Measurements from ENCODE around the gene PUS3. TPM values are rescaled to one million over a fixed set of nuclear protein-coding genes. Genes with fewer than 3 reads are reported as not detected.

The PUS3 gene
- total RNA-seq, 1 donor from 2014 or later: 14.3 TPM

DNA sequence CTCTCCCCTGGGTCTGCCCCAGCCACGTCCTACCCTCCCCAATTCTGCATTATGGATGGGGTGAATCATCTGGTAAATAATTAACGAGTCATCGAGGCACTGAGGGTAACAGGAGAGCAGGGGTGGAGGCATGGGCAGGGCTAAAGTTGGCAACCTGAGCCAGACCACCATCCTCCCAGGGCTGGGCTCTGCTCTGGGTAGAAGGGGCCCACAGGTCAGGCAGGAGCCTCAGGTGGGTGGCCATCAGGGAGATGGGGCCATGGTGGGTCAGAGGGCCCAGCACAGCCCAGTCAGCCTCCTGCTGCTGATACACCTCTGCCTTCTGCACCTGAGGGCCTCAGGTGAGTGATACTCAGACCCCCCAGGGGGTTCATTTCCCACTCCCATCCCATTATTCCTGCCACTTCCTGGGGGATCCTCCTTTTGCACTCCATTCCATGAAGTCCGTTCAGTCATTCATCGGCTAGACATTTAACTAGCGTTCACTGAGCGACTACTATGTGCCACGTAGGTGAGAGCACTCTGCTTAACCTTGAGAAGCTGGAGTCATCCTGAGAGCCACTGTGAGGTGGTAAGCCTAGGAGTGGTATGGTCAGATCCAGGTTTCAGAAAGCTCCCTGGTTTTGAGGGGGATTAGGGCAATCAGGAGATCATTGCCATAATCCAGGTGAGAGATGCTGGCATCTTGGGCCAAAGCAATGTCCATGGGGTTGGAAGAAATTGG, 43.0 kb upstream of the PUS3 start, which contains the start of gene VSIG10L2:
Gene VSIG10L2, plus strand, starts transcription at position 248 of the 724 bp plus-strand sequence. Its CDS starts 12 bp downstream, at position 260.
- Mint-ChIP-seq H3K4me3 (ENCODE audit: unreplicated experiment) (no peak within 1 kb of the TSS), H3K36me3 (ENCODE audit: low read depth, unreplicated experiment) (no peaks in the 10 kb centered on the region), H3K9me3 (ENCODE audit: unreplicated experiment) (no peaks in the 10 kb centered on the region), H3K27ac (ENCODE audit: unreplicated experiment) (no peak within 1 kb of the TSS), H3K4me1 (ENCODE audit: low read depth, unreplicated experiment) (no peaks in the 10 kb centered on the region), H3K27me3 (ENCODE audit: low read depth, unreplicated experiment) (peaks cover 19% of the 10 kb centered on the region)
- H3K4me2 ChIP-seq (ENCODE audit: low read length): no peak within 1 kb of the TSS
- peaks cover 2% of the 10 kb centered on the region for H3K27me3 ChIP-seq (ENCODE audit: insufficient read depth, low read length)
- H3K9ac ChIP-seq (ENCODE audit: low read length): no peak within 1 kb of the TSS
- no peaks in the 10 kb centered on the region for H4K20me1 ChIP-seq (ENCODE audit: insufficient read depth, low read length)
- no peaks in the 10 kb centered on the region for H3K4me1 ChIP-seq (ENCODE audit: insufficient read depth, low read length)
- no peaks in the 10 kb centered on the region for H3K79me2 ChIP-seq (ENCODE audit: insufficient read depth, low read length)
- no peak within 1 kb of the TSS for H3K4me3 ChIP-seq (ENCODE audit: insufficient read depth, low read depth, low read length)
- no peaks in the 10 kb centered on the region for H3K36me3 ChIP-seq (ENCODE audit: insufficient read depth, low read length)
- H2AFZ ChIP-seq (ENCODE audit: low read depth, low read length): no peak within 1 kb of the TSS
- no peak within 1 kb of the TSS for H3K27ac ChIP-seq (ENCODE audit: low read depth, low read length)
- FAIRE-seq: no peak
- DNase-seq (ENCODE audit: low read depth): no peak
- TF ChIP-seq, protein P1, sequence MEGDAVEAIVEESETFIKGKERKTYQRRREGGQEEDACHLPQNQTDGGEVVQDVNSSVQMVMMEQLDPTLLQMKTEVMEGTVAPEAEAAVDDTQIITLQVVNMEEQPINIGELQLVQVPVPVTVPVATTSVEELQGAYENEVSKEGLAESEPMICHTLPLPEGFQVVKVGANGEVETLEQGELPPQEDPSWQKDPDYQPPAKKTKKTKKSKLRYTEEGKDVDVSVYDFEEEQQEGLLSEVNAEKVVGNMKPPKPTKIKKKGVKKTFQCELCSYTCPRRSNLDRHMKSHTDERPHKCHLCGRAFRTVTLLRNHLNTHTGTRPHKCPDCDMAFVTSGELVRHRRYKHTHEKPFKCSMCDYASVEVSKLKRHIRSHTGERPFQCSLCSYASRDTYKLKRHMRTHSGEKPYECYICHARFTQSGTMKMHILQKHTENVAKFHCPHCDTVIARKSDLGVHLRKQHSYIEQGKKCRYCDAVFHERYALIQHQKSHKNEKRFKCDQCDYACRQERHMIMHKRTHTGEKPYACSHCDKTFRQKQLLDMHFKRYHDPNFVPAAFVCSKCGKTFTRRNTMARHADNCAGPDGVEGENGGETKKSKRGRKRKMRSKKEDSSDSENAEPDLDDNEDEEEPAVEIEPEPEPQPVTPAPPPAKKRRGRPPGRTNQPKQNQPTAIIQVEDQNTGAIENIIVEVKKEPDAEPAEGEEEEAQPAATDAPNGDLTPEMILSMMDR (IDR thresholded peaks at IDR 0.05; ENCODE audit: insufficient read depth, low read depth, low read length): no peak
- no peak for TF ChIP-seq EZH2 (IDR thresholded peaks at IDR 0.05; ENCODE audit: insufficient read depth, low read length)
- no peaks in the 10 kb centered on the region for H3K9me3 ChIP-seq (ENCODE audit: insufficient read depth, low read depth, low read length)

DNA sequence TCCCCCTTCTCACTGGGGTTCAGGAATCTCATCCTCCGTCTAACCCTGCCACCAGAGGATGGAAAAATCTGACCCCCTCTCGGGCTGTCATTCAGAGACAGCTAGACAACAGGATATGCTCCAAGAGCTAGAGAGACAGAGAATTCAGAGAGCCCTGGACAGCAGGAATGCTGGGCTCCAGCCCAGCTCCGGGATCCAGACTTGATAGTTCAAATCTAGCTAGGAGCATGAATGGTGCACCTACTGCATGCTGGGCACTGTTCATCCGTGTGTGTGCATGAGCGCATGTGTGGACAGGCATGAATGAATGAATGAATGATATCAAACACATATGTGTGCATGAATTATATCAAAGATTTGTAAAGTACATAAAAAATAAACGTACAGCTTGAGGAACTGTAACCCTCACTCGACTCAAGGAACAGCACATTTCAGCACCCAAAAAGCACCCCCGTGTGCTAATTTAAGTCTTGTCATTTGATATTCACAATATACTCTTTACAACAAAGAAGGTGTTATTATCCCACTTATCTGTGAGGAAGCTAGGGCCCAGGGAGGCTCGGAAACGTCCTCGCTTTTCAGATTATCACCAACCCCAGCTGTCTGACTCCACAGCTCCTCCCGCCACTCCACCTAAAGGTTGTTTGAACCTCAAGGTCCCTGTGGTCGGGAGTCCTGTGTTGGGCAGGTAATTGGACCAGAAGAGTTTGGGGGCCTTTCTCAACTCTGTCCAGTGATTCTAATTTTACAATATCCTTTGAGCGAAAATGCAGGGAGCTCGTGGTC, 42.2 kb upstream of the PUS3 start:
- no peak overlapping the region for H2AFZ ChIP-seq (ENCODE audit: low read depth, low read length)
- H3K4me1 ChIP-seq (ENCODE audit: insufficient read depth, low read length): no peaks in the 10 kb centered on the region
- H3K9me3 ChIP-seq (ENCODE audit: insufficient read depth, low read depth, low read length): no peaks in the 10 kb centered on the region
- H3K4me2 ChIP-seq (ENCODE audit: low read length): no peak overlapping the region
- Mint-ChIP-seq H3K9me3 (ENCODE audit: unreplicated experiment) (no peaks in the 10 kb centered on the region), H3K27ac (ENCODE audit: unreplicated experiment) (no peak overlapping the region), H3K36me3 (ENCODE audit: low read depth, unreplicated experiment) (no peaks in the 10 kb centered on the region), H3K4me3 (ENCODE audit: unreplicated experiment) (no peak overlapping the region), H3K4me1 (ENCODE audit: low read depth, unreplicated experiment) (no peaks in the 10 kb centered on the region), H3K27me3 (ENCODE audit: low read depth, unreplicated experiment) (peaks cover 22% of the 10 kb centered on the region)
- H3K27ac ChIP-seq (ENCODE audit: low read depth, low read length): no peak overlapping the region
- TF ChIP-seq, protein P1 (IDR thresholded peaks at IDR 0.05; ENCODE audit: insufficient read depth, low read depth, low read length): no peak
- TF ChIP-seq EZH2 (IDR thresholded peaks at IDR 0.05; ENCODE audit: insufficient read depth, low read length): no peak
- H3K27me3 ChIP-seq (ENCODE audit: insufficient read depth, low read length): peaks cover 2% of the 10 kb centered on the region
- H3K79me2 ChIP-seq (ENCODE audit: insufficient read depth, low read length): no peaks in the 10 kb centered on the region
- no peak overlapping the region for H3K9ac ChIP-seq (ENCODE audit: low read length)
- H3K36me3 ChIP-seq (ENCODE audit: insufficient read depth, low read length): no peaks in the 10 kb centered on the region
- no peak for FAIRE-seq
- no peak for DNase-seq (ENCODE audit: low read depth)
- H3K4me3 ChIP-seq (ENCODE audit: insufficient read depth, low read depth, low read length): no peak overlapping the region
- no peaks in the 10 kb centered on the region for H4K20me1 ChIP-seq (ENCODE audit: insufficient read depth, low read length)

Data from astrocyte (in vitro differentiated cells and primary cell).